Osteocyte (in vitro differentiated cells): ENCODE results near the gene RBM25. TPM values are rescaled to one million over a fixed set of nuclear protein-coding genes. Genes with fewer than 3 reads are reported as not detected.

Experiments used
- DNase-seq: peaks from one replicate; pipeline ENCODE4 v3.0.0; 2021; ENCODE audit warnings: mixed read lengths; ENCODE audit not compliant: unreplicated experiment; ENCODE audit errors: extremely low spot score
- H3K27ac Mint-ChIP-seq: one replicate; pipeline ENCODE4 v1.8.0; 2021; ENCODE audit warnings: mild to moderate bottlenecking, mixed read lengths; ENCODE audit not compliant: unreplicated experiment
- H3K27me3 Mint-ChIP-seq: one replicate; pipeline ENCODE4 v1.8.0; 2021; ENCODE audit warnings: mixed read lengths; ENCODE audit not compliant: unreplicated experiment
- H3K36me3 Mint-ChIP-seq: one replicate; pipeline ENCODE4 v1.8.0; 2021; ENCODE audit warnings: mixed read lengths; ENCODE audit not compliant: unreplicated experiment
- H3K4me1 Mint-ChIP-seq: one replicate; pipeline ENCODE4 v1.8.0; 2021; ENCODE audit warnings: mixed read lengths; ENCODE audit not compliant: unreplicated experiment
- H3K4me3 Mint-ChIP-seq: one replicate; pipeline ENCODE4 v1.8.0; 2021; ENCODE audit warnings: mild to moderate bottlenecking, moderate library complexity, mixed read lengths; ENCODE audit not compliant: unreplicated experiment
- H3K9me3 Mint-ChIP-seq: one replicate; pipeline ENCODE4 v1.8.0; 2021; ENCODE audit warnings: mixed read lengths; ENCODE audit not compliant: unreplicated experiment
- CTCF ChIP-seq: fragments of 200-600 bp; sonication (generic); IDR thresholded peaks from 2 replicates; pipeline ENCODE4 v1.5.0; 2021; ENCODE audit warnings: antibody characterized with exemption, mild to moderate bottlenecking, moderate library complexity
- total RNA-seq: library from RNA; stranded (reverse); gene quantifications from 2 replicates; pipeline ENCODE4 v1.2.1, GENCODE V29; 2021

The RBM25 gene
- total RNA-seq, 1 donor from 2014 or later = 62.7 TPM

DNA sequence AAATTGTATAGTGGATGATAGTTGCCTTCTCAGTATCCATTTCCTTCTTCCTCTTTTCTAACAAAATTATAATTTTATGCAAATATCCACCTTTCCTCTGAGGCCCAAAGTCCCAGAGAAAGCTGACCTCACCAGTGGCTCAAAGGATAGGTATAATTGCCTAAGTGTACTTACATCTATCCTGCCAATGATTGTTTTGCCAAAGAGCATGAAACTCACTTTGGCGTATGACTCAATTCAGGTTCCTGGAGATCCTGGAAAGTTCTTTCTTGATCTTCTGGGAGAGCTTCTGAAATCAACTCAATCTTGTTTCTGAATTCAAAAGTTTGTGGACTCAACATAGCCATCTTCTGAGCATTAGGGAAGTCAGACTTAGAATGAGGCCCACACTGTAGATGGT lies 10.5 kb upstream of the RBM25 start:
- TF ChIP-seq CTCF = no peak
- Mint-ChIP-seq H3K27me3 (no peaks in the 10 kb centered on the region), H3K36me3 (no peaks in the 10 kb centered on the region), H3K9me3 (no peaks in the 10 kb centered on the region), H3K4me1 (no peaks in the 10 kb centered on the region), H3K27ac (no peak overlapping the region), H3K4me3 (no peak overlapping the region)
- DNase-seq = no peak

DNA sequence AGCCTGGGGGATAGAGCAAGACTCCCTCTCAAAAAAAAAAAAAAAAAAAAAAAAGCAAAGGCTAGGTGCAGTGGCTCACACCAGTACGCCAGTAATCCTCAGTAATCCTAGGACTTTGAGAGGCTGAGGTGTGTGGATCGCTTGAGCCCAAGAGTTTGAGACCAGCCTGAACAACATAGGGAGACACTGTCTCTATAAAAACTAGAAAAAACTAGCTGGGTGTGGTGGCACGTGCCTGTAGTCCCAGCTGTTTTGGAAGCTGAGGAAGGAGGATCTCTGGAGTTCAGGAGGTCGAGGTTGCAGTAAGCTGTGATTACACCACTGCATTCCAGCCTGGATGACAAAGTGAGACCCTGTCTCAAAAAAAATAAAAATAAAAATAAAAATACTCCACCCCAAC lies 8.9 kb upstream of the RBM25 start:
- no peak overlapping the region for H3K27ac Mint-ChIP-seq
- DNase-seq = no peak
- no peak overlapping the region for H3K4me3 Mint-ChIP-seq
- TF ChIP-seq CTCF = no peak
- H3K9me3 Mint-ChIP-seq = no peaks in the 10 kb centered on the region
- H3K36me3 Mint-ChIP-seq = no peaks in the 10 kb centered on the region
- H3K4me1 Mint-ChIP-seq = no peaks in the 10 kb centered on the region
- H3K27me3 Mint-ChIP-seq = no peaks in the 10 kb centered on the region

- Mint-ChIP-seq H3K27me3 (no peaks in the 10 kb centered on the region), H3K36me3 (no peaks in the 10 kb centered on the region), H3K27ac (no peak overlapping the region), H3K4me3 (no peak overlapping the region), H3K9me3 (no peaks in the 10 kb centered on the region), H3K4me1 (peaks cover 14% of the 10 kb centered on the region)
- no peak for DNase-seq
- no peak for TF ChIP-seq CTCF
These were observed 3.1 kb upstream of the RBM25 start for GRCh38 chr14:73055251-73055650.

DNA sequence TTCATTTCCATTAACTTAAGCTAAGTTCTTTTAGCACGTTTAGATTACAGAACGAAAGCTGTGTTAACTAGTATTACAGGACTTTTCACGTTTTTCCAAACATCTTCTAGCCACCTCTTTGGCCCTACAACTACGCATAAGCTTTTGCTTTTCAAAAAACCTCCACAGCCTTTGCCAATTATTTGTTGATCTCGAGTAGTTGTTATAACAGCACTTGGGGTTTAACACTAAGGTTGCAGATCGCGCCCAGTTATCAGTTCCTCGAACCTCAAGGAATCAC lies 450 bp upstream of the RBM25 start:
- Mint-ChIP-seq H3K9me3 (no peaks in the 10 kb centered on the region), H3K27me3 (no peaks in the 10 kb centered on the region), H3K36me3 (no peaks in the 10 kb centered on the region), H3K4me3 (no peak overlapping the region), H3K4me1 (peaks cover 28% of the 10 kb centered on the region), H3K27ac (no peak overlapping the region)
- DNase-seq = no peak
- TF ChIP-seq CTCF = no peak

DNA sequence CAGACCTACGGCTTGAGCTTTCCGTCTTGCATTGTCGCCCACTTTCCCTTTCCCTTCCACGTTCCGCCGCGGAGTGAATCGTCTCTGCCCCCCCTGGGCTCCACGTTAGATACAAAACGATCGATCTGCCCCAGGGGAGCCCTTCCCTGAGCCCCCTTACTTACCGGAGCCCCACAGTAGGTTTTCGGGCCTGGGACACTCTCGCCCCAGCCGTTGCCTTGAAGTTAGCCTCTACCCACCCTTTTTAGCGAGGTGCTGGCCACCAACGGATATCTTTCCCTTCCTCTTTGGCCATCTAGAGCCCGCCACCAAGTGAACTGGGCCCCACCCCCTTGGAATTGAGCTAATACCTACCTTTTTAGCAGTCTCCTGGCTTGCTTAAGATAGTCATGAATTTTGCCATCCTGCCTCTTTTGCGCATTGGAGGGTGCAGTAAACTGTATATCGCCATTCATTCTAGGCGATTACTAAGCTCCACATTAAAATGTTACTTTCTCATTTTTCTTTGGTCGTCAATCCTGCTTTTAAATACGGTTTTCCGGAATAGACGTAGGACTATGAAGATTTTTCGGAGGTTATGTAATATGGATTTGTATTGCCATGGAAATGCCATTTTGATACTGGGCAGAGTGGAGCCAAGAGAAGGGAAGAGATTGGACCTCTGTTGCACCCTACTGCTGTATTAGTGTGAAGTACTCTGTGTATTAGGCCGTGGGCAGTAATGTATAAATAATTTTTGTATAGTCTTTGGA lies 764 bp downstream of the RBM25 start:
- no peak for TF ChIP-seq CTCF
- Mint-ChIP-seq H3K36me3 (peaks cover 4% of the 10 kb centered on the region), H3K4me3 (no peak overlapping the region), H3K27me3 (no peaks in the 10 kb centered on the region), H3K27ac (no peak overlapping the region), H3K9me3 (no peaks in the 10 kb centered on the region), H3K4me1 (peaks cover 28% of the 10 kb centered on the region)
- DNase-seq = no peak
